HepG2 (cell line): ENCODE results near the gene CD3D. TPM values are rescaled to one million over a fixed set of nuclear protein-coding genes. Genes with fewer than 3 reads are reported as not detected.

Experiments
- ADNP ChIP-seq: sonication (generic); formaldehyde crosslinking; IDR thresholded peaks from 2 replicates; pipeline ENCODE4 v1.4.0; 2020; ENCODE audit warnings: missing genetic modification reagents
- ARNT2 ChIP-seq: sonication (generic); formaldehyde crosslinking; IDR thresholded peaks from 2 replicates; pipeline ENCODE4 v1.8.0; 2022; ENCODE audit warnings: mild to moderate bottlenecking, low read depth, missing genetic modification reagents, moderate library complexity
- ESRRA ChIP-seq: sonication (generic); formaldehyde crosslinking; IDR thresholded peaks from 2 replicates; pipeline ENCODE4 v1.5.1; 2020; ENCODE audit warnings: mild to moderate bottlenecking, low read depth, missing genetic modification reagents
- FOXC1 ChIP-seq: sonication (generic); formaldehyde crosslinking; IDR thresholded peaks from 2 replicates; pipeline ENCODE4 v1.8.0; 2022; ENCODE audit warnings: mild to moderate bottlenecking, missing genetic modification reagents, borderline replicate concordance
- HNF1B ChIP-seq: sonication (generic); formaldehyde crosslinking; IDR thresholded peaks from 2 replicates; pipeline ENCODE4 v1.5.1; 2020; ENCODE audit warnings: mild to moderate bottlenecking, moderate library complexity, missing genetic modification reagents
- HNRNPL ChIP-seq: fragments of 200-400 bp; formaldehyde crosslinking; IDR thresholded peaks from 2 replicates; pipeline ENCODE4 v1.6.1; 2017; ENCODE audit warnings: mild to moderate bottlenecking, low read depth, low read length
- NCOA2 ChIP-seq: sonication (generic); formaldehyde crosslinking; IDR thresholded peaks from 2 replicates; pipeline ENCODE4 v1.8.0; 2022; ENCODE audit warnings: inconsistent platforms
- POLR2A ChIP-seq, 2 experiments: IDR thresholded peaks; 2 replicates each; pipeline ENCODE4 v1.6.1; 2011; ENCODE audit warnings: low read depth in 2 of 2, low read length in 2 of 2, mild to moderate bottlenecking in 1 of 2, moderate library complexity in 1 of 2; ENCODE audit not compliant: insufficient read depth in 1 of 2
- ZFP36L1 ChIP-seq: sonication (generic); formaldehyde crosslinking; IDR thresholded peaks from 2 replicates; pipeline ENCODE4 v1.8.0; 2022; ENCODE audit warnings: mild to moderate bottlenecking, missing genetic modification reagents, moderate library complexity
- ZFX ChIP-seq: sonication (generic); formaldehyde crosslinking; IDR thresholded peaks from 2 replicates; pipeline ENCODE4 v1.4.0; 2020; ENCODE audit warnings: mild to moderate bottlenecking, low read depth, missing genetic modification reagents, moderate library complexity
- ZIK1 ChIP-seq: sonication (generic); formaldehyde crosslinking; IDR thresholded peaks from 2 replicates; pipeline ENCODE4 v1.5.0; 2020; ENCODE audit warnings: mild to moderate bottlenecking, low read depth, missing genetic modification reagents, borderline replicate concordance
- ZMYM4 ChIP-seq: sonication (generic); formaldehyde crosslinking; IDR thresholded peaks from 2 replicates; pipeline ENCODE4 v1.8.1; 2023; ENCODE audit warnings: mild to moderate bottlenecking, missing genetic modification reagents
- ZNF124 ChIP-seq: sonication (generic); formaldehyde crosslinking; IDR thresholded peaks from 2 replicates; pipeline ENCODE4 v1.4.0; 2020; ENCODE audit warnings: missing genetic modification reagents
- ZNF614 ChIP-seq: IDR thresholded peaks from 2 replicates; pipeline ENCODE4 v1.6.1; 2018; ENCODE audit warnings: missing biosample characterization, missing genetic modification reagents, inconsistent platforms, borderline replicate concordance
- ZNF790 ChIP-seq: sonication (generic); formaldehyde crosslinking; IDR thresholded peaks from 2 replicates; pipeline ENCODE4 v1.8.0; 2022; ENCODE audit warnings: missing genetic modification reagents, mild to moderate bottlenecking, borderline replicate concordance
- polyA plus RNA-seq, 8 experiments: library from polyadenylated mRNA; depleted of rRNA in 3 of 8; stranded (reverse) in 7 of 8; unstranded in 1 of 8; fragments of >200 nt; fragmentation: Illumina TruSeq in 4 of 8; extraction: Trizol in 4 of 8; gene quantifications; 2 replicates each; pipeline versions ENCODE4 v1.2.1 to v1.2.3, GENCODE V29; 2011 to 2016; ENCODE audit warnings: low read depth in 4 of 8, missing spikeins in 1 of 8, mixed read lengths in 1 of 8; ENCODE audit not compliant: insufficient read depth in 1 of 8
- total RNA-seq, 5 experiments: library from RNA; depleted of rRNA; stranded (reverse); fragments of >200 nt; fragmentation: Illumina TruSeq; extraction: Trizol; gene quantifications; 2 replicates each; pipeline ENCODE4 v1.2.3, GENCODE V29; 2016; ENCODE audit warnings: low read depth in 1 of 5
- TF ChIP-seq, protein P1 (sequence below): IDR thresholded peaks from 2 replicates; pipeline ENCODE4 v1.6.1; 2016; ENCODE audit warnings: low read depth
- TF ChIP-seq, protein P2 (sequence below): sonication (generic); formaldehyde crosslinking; IDR thresholded peaks from 2 replicates; pipeline ENCODE4 v1.4.0; 2020; ENCODE audit warnings: missing genetic modification reagents, mild to moderate bottlenecking, borderline replicate concordance
- TF ChIP-seq, protein P3 (sequence below), 2 experiments: sonication (generic) in 1 of 2; formaldehyde crosslinking in 1 of 2; IDR thresholded peaks; 2 replicates each; pipeline versions ENCODE4 v1.4.0 to v1.6.1; 2018 to 2020; ENCODE audit warnings: missing genetic modification reagents in 2 of 2, borderline replicate concordance in 1 of 2, low read depth in 1 of 2, mild to moderate bottlenecking in 1 of 2, missing biosample characterization in 1 of 2
- TF ChIP-seq, protein P4 (sequence below): IDR thresholded peaks from 2 replicates; pipeline ENCODE4 v1.6.1; 2018; ENCODE audit warnings: missing genetic modification reagents, mild to moderate bottlenecking, missing compliant biosample characterization

The CD3D gene
- total and polyA plus RNA-seq, 2 of the 13 experiments (the other 11 are each of a cell fraction or from before 2014, with no cell fraction given): 0.66 to 6.6 TPM

- TF ChIP-seq ZMYM4 (CRISPR knock-in tag): peak; percentile 99
- TF ChIP-seq ZNF790: 0 out of 2 replicates have a peak, but pooled peaks have one; percentile 41
- 0 out of 2 replicates have a peak, but pooled peaks have one; percentile 10 for TF ChIP-seq NCOA2 (CRISPR knock-in tag)
- peak; percentile 7; the same call in 1 of the 2 replicates for TF ChIP-seq ARNT2 (CRISPR knock-in tag)
- peak; percentile 50; the same call in 1 of the 2 replicates for TF ChIP-seq ZFX (CRISPR knock-in tag)
- TF ChIP-seq HNF1B (CRISPR knock-in tag): peak; percentile 70
- 0 out of 2 replicates have a peak, but pooled peaks have one; percentile 75 for TF ChIP-seq ZNF124 (CRISPR knock-in tag)
- TF ChIP-seq, protein P1, sequence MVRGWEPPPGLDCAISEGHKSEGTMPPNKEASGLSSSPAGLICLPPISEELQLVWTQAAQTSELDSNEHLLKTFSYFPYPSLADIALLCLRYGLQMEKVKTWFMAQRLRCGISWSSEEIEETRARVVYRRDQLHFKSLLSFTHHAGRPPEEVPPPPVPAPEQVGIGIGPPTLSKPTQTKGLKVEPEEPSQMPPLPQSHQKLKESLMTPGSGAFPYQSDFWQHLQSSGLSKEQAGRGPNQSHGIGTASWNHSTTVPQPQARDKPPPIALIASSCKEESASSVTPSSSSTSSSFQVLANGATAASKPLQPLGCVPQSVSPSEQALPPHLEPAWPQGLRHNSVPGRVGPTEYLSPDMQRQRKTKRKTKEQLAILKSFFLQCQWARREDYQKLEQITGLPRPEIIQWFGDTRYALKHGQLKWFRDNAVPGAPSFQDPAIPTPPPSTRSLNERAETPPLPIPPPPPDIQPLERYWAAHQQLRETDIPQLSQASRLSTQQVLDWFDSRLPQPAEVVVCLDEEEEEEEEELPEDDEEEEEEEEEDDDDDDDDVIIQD (CRISPR knock-in tag): peak; percentile 73
- TF ChIP-seq ZIK1: peak; percentile 63; the same call in 1 of the 2 replicates
- TF ChIP-seq, protein P2, sequence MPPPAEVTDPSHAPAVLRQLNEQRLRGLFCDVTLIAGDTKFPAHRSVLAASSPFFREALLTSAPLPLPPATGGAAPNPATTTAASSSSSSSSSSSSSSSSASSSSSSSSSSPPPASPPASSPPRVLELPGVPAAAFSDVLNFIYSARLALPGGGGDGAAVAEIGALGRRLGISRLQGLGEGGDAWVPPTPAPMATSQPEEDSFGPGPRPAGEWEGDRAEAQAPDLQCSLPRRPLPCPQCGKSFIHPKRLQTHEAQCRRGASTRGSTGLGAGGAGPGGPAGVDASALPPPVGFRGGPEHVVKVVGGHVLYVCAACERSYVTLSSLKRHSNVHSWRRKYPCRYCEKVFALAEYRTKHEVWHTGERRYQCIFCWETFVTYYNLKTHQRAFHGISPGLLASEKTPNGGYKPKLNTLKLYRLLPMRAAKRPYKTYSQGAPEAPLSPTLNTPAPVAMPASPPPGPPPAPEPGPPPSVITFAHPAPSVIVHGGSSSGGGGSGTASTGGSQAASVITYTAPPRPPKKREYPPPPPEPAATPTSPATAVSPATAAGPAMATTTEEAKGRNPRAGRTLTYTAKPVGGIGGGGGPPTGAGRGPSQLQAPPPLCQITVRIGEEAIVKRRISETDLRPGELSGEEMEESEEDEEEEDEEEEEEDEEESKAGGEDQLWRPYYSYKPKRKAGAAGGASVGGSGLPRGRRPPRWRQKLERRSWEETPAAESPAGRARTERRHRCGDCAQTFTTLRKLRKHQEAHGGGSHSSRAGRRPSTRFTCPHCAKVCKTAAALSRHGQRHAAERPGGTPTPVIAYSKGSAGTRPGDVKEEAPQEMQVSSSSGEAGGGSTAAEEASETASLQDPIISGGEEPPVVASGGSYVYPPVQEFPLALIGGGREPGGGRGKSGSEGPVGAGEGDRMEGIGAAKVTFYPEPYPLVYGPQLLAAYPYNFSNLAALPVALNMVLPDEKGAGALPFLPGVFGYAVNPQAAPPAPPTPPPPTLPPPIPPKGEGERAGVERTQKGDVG (CRISPR knock-in tag): peak; percentile 69; the same call in 1 of the 2 replicates
- 0 out of 2 replicates have a peak, but pooled peaks have one; percentile 34 for TF ChIP-seq ESRRA
- peak; percentile 93 for TF ChIP-seq ADNP (CRISPR knock-in tag)
- TF ChIP-seq, protein P3, sequence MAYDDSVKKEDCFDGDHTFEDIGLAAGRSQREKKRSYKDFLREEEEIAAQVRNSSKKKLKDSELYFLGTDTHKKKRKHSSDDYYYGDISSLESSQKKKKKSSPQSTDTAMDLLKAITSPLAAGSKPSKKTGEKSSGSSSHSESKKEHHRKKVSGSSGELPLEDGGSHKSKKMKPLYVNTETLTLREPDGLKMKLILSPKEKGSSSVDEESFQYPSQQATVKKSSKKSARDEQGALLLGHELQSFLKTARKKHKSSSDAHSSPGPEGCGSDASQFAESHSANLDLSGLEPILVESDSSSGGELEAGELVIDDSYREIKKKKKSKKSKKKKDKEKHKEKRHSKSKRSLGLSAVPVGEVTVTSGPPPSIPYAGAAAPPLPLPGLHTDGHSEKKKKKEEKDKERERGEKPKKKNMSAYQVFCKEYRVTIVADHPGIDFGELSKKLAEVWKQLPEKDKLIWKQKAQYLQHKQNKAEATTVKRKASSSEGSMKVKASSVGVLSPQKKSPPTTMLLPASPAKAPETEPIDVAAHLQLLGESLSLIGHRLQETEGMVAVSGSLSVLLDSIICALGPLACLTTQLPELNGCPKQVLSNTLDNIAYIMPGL (CRISPR knock-in tag; IDR thresholded peaks at IDR 0.05; ENCODE audit: borderline replicate concordance in 1 of 2, low read depth in 1 of 2): peak; percentile 56 to 82; a peak in 2 of 4 replicates
- TF ChIP-seq HNRNPL: peak; percentile 74; the same call in 1 of the 2 replicates
- TF ChIP-seq ZNF614 (CRISPR knock-in tag): peak; percentile 76; the same call in 1 of the 2 replicates
- TF ChIP-seq, protein P4, sequence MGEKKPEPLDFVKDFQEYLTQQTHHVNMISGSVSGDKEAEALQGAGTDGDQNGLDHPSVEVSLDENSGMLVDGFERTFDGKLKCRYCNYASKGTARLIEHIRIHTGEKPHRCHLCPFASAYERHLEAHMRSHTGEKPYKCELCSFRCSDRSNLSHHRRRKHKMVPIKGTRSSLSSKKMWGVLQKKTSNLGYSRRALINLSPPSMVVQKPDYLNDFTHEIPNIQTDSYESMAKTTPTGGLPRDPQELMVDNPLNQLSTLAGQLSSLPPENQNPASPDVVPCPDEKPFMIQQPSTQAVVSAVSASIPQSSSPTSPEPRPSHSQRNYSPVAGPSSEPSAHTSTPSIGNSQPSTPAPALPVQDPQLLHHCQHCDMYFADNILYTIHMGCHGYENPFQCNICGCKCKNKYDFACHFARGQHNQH (CRISPR knock-in tag): peak; percentile 81
- no peak; the same call in 1 of the 2 replicates for TF ChIP-seq FOXC1 (CRISPR knock-in tag)
- peak; percentile 76; the same call in 1 of the 2 replicates for TF ChIP-seq ZFP36L1 (CRISPR knock-in tag)
- peak; percentile 92 to 94 for TF ChIP-seq POLR2A (IDR thresholded peaks at IDR 0.05; ENCODE audit: insufficient read depth in 1 of 2, low read depth in 2 of 2, low read length in 2 of 2)
Observed at GRCh38 chr11:118359295-118359958, 16.9 kb upstream of the CD3D start, which contains the start of gene UBE4A (continued).
